Embryonic facial prominence (tissue), 1 donor: ENCODE data around the gene ZBTB8OS.
"Not testable (repeated sequence)": the region's sequence is repeated elsewhere in the genome, so short reads cannot be mapped to it uniquely, and the experiment has no call there.

Experiments
- DNase-seq: peaks from one replicate; pipeline ENCODE4 v3.0.0-alpha.2; 2016; ENCODE audit errors: extremely low spot score

Gene ZBTB8OS

GRCh38 chr1:32650248-32650751 is at the start of gene ZBTB8OS:
Gene ZBTB8OS, minus strand, starts transcription at chr1:32650550. Its CDS starts 21 bp downstream, at chr1:32650529.
- DNase-seq = peak; percentile 92

DNA sequence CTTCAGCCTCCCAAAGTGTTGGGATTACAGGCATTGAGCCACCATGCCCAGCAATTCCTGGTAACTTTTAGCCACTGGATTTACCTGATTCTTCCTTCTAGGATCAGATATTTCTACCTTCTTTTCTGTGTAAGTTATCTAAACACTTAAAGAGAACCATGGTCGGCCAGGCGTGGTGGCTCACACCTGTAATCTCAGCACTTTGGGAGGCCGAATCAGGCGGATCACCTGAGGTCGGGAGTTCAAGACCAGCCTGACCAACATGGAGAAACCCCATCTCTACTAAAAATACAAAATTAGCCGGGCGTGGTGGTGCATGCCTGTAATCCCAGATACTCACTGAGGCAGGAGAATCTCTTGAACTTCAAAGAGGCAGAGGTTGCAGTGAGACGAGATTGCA is 46.6 kb upstream of the ZBTB8OS start:
- not testable (repeated sequence) for DNase-seq

DNA sequence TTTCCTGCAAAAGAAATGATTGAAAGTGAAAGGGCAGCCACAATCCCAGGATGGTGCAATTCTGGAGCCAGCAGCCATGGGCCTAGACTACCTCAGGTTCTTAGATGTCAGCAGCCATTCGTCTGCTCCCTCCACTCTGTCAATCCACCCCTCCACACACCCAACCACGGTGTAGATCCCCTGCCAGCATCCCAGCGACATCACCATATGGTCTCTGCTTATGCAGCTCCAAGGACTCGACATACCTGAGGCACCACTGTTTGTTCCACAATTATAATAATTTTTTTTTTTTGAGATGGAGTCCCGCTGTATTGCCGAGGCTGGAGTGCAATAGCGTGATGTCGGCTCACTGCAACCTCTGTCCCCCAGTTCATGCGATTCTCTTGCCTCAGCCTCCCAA is 45.7 kb upstream of the ZBTB8OS start:
- DNase-seq = no peak

GRCh38 chr1:32695098-32695904 is 45.0 kb upstream of the ZBTB8OS start:
- no peak for DNase-seq

- no peak for DNase-seq
These were observed 43.3 kb upstream of the ZBTB8OS start for GRCh38 chr1:32693455-32694174.

GRCh38 chr1:32686387-32686786 is 36.0 kb upstream of the ZBTB8OS start:
- DNase-seq = no peak

- no peak for DNase-seq
These were observed 35.1 kb upstream of the ZBTB8OS start for GRCh38 chr1:32685498-32685897.

GRCh38 chr1:32684167-32684811 is 33.9 kb upstream of the ZBTB8OS start:
- no peak for DNase-seq

- no peak for DNase-seq
These were observed 33.0 kb upstream of the ZBTB8OS start for GRCh38 chr1:32683397-32683796.

- DNase-seq = no peak
These were observed 31.6 kb upstream of the ZBTB8OS start for GRCh38 chr1:32681999-32682398.

GRCh38 chr1:32681509-32681908 is 31.2 kb upstream of the ZBTB8OS start:
- no peak for DNase-seq

- no peak for DNase-seq
These were observed 30.3 kb upstream of the ZBTB8OS start for GRCh38 chr1:32680642-32681041.

DNA sequence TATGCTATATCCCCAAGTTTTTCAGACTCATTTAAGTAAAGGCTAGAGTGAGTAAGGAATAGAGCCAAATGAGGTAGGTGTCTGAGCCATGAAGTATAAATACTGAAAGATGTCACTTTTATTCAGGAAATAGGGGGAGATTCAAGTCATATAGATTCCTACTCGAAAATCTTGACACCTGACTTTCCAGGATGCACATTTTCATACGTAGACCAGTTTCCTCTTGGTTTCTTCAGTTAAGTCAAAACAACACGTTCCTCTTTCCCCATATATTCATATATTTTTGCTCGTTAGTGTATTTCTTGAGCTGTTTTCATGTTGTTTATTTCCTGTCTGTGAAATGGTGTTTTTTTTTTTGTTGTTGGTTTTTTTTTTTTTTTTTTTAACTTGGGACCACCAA is 29.6 kb upstream of the ZBTB8OS start:
- not testable (repeated sequence) for DNase-seq

GRCh38 chr1:32676945-32677344 is 26.6 kb upstream of the ZBTB8OS start:
- DNase-seq = no peak

GRCh38 chr1:32668716-32669115 is 18.4 kb upstream of the ZBTB8OS start:
- not testable (repeated sequence) for DNase-seq

DNA sequence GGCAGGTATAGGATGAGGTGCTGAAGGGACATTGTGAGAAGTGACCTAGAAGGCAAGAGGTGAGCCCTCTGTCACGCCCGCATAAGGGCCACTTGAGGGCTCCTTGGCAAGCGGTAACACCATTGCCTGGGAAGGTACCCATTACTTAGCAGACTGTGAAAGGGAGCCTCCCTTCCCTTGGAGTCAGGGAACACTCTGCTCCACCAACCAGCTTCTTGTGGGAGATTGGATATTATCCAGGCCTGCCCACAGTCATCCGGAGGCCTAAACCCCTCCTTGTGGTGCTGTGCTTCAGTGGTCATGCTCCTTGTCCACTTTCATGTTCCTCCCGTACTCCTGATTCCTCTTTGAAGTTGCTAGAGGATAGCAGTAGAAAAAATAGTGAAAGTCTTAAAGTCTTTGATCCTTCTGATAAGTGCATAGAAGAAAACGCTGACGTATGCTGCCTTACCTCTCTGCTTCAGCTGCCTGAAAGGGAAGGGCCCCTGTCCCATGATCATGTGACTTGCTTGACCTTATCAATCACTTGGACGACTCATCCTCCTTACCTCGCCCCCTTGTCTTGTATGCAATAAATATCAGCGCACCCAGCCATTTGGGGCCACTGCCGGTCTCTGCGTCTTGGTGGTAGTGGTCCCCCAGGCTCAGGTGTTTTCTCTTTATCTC is 16.7 kb upstream of the ZBTB8OS start:
- DNase-seq = no peak

GRCh38 chr1:32665915-32666314 is 15.6 kb upstream of the ZBTB8OS start:
- no peak for DNase-seq

DNA sequence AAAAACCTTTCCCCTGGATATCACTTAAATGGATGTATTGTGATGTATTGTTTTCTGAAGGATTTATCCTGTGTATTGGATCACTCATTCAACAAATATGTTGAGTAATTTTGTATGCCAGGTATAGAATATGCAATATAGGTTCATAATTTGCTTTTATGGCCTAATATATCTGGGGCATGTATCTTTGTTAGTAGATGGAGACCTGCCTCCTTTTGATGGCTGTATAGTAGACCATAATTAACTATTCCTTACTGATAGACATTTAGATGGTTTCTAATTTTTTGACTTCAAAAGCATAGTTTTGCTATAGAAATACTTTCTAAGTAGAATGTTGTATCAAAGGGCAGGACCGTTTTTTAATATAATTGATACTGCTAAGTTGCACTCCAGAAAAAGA is 9.2 kb upstream of the ZBTB8OS start:
- no peak for DNase-seq

- DNase-seq = no peak
These were observed 2.1 kb upstream of the ZBTB8OS start for GRCh38 chr1:32652244-32652962.

DNA sequence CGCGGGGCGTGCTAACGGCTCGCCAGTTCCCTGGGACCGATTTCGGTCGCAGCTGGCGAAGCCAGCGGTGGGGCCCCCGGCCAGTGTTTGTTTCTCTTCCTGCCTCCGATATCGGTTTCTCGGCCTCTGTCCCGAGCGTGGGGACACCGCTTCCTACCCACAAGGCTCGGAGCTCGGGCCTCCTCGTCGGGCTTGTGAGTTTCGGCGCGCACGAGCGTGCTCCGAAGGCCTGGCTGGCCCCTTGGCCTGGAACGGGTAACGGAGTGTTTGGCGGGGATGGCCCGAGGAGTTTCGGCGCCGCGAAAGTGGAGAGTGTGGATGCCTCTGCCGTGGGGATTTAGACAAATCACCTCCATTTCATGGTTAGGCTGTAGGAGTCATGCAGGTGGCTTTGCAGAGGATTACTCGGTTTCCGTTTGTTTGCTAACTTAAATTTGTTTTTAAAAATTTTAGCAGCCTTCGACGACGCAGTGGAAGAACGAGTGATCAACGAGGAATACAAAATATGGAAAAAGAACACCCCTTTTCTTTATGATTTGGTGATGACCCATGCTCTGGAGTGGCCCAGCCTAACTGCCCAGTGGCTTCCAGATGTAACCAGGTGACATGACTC is 1.2 kb upstream of the ZBTB8OS start:
- no peak for DNase-seq
